22Rv1 (cell line): ENCODE results near the gene ASTN2.

Experiments
- CTCF ChIP-seq: fragments of 450-650 bp; IDR thresholded peaks from 2 replicates; pipeline ENCODE4 v1.5.1; 2017; ENCODE audit warnings: mild to moderate bottlenecking
- ZFX ChIP-seq: fragments of 450-650 bp; IDR thresholded peaks from 2 replicates; pipeline ENCODE4 v1.6.1; 2017; ENCODE audit warnings: antibody characterized with exemption, borderline replicate concordance

GRCh38 chr9:116632990-116633838, 781.6 kb downstream of the ASTN2 start:
- TF ChIP-seq CTCF: no peak
- no peak for TF ChIP-seq ZFX
